ENCODE data around the gene SPATA46. TPM values are rescaled to one million over a fixed set of nuclear protein-coding genes. Genes with fewer than 3 reads are reported as not detected.

SPATA46 gene
- total RNA-seq, 2 donors from 2014 or later = 0.62 TPM; not detected in 1

GRCh38 chr1:162388083-162388594, 11.5 kb upstream of the SPATA46 start:
- TF ChIP-seq, protein P1, sequence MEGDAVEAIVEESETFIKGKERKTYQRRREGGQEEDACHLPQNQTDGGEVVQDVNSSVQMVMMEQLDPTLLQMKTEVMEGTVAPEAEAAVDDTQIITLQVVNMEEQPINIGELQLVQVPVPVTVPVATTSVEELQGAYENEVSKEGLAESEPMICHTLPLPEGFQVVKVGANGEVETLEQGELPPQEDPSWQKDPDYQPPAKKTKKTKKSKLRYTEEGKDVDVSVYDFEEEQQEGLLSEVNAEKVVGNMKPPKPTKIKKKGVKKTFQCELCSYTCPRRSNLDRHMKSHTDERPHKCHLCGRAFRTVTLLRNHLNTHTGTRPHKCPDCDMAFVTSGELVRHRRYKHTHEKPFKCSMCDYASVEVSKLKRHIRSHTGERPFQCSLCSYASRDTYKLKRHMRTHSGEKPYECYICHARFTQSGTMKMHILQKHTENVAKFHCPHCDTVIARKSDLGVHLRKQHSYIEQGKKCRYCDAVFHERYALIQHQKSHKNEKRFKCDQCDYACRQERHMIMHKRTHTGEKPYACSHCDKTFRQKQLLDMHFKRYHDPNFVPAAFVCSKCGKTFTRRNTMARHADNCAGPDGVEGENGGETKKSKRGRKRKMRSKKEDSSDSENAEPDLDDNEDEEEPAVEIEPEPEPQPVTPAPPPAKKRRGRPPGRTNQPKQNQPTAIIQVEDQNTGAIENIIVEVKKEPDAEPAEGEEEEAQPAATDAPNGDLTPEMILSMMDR (IDR thresholded peaks at IDR 0.05) = no peak
- no peak for TF ChIP-seq POLR2AphosphoS5 (IDR thresholded peaks at IDR 0.05)
- Histone ChIP-seq H3K36me3 (no peaks in the 10 kb centered on the region), H3K9me3 (no peaks in the 10 kb centered on the region), H3K4me1 (replicated peaks) (no peaks in the 10 kb centered on the region), H3K27me3 (replicated peaks; ENCODE audit: insufficient read depth) (no peaks in the 10 kb centered on the region), H3K27ac (no peak overlapping the region), H3K4me3 (no peak overlapping the region)
- 89% methylated on average over 8 of the region's 8 CpGs for WGBS
- no peak for DNase-seq (ENCODE audit: low spot score)
- intact Hi-C loops (cut with DNase I) = loop anchor here (2.0 kb wide), 1 partner anchor 333 kb away; no protein-coding TSS in a partner anchor

- Histone ChIP-seq H3K27ac (no peak overlapping the region), H3K36me3 (no peaks in the 10 kb centered on the region), H3K9me3 (no peaks in the 10 kb centered on the region), H3K4me1 (replicated peaks) (no peaks in the 10 kb centered on the region), H3K4me3 (no peak overlapping the region), H3K27me3 (replicated peaks; ENCODE audit: insufficient read depth) (no peaks in the 10 kb centered on the region)
- DNase-seq (ENCODE audit: low spot score) = no peak
- no peak for TF ChIP-seq POLR2AphosphoS5 (IDR thresholded peaks at IDR 0.05)
- TF ChIP-seq, protein P1 (IDR thresholded peaks at IDR 0.05) = no peak
- TF ChIP-seq POLR2A (IDR thresholded peaks at IDR 0.05) = no peak
- intact Hi-C loops (cut with DNase I) = loop anchor here (2.0 kb wide), 1 partner anchor 333 kb away; no protein-coding TSS in a partner anchor
- 75% methylated on average over 20 of the region's 20 CpGs for whole genome bisulfite sequencing
Measured at GRCh38 chr1:162387226-162388082, 10.8 kb upstream of the SPATA46 start.

GRCh38 chr1:162386292-162387225, 9.9 kb upstream of the SPATA46 start:
- Histone ChIP-seq H3K27me3 (replicated peaks; ENCODE audit: insufficient read depth) (no peaks in the 10 kb centered on the region), H3K36me3 (no peaks in the 10 kb centered on the region), H3K4me1 (replicated peaks) (no peaks in the 10 kb centered on the region), H3K4me3 (no peak overlapping the region), H3K9me3 (no peaks in the 10 kb centered on the region), H3K27ac (no peak overlapping the region)
- WGBS = 89% methylated on average over 8 of the region's 8 CpGs
- DNase-seq (ENCODE audit: low spot score) = no peak
- intact Hi-C loops (cut with DNase I) = no loop called here
- no peak for TF ChIP-seq POLR2AphosphoS5 (IDR thresholded peaks at IDR 0.05)

GRCh38 chr1:162385702-162386101, 9.0 kb upstream of the SPATA46 start:
- TF ChIP-seq POLR2AphosphoS5 (IDR thresholded peaks at IDR 0.05) (no peak), POLR2A (IDR thresholded peaks at IDR 0.05) (no peak)
- TF ChIP-seq, protein P1 (IDR thresholded peaks at IDR 0.05) = no peak
- Histone ChIP-seq H3K27ac (no peak overlapping the region), H3K36me3 (no peaks in the 10 kb centered on the region), H3K4me3 (no peak overlapping the region), H3K9me3 (no peaks in the 10 kb centered on the region), H3K27me3 (replicated peaks; ENCODE audit: insufficient read depth) (no peaks in the 10 kb centered on the region), H3K4me1 (replicated peaks) (no peaks in the 10 kb centered on the region)
- DNase-seq (ENCODE audit: low spot score) = no peak
- intact Hi-C loops (cut with DNase I) = no loop called here
- WGBS = 81% methylated on average over 3 of the region's 3 CpGs

DNA sequence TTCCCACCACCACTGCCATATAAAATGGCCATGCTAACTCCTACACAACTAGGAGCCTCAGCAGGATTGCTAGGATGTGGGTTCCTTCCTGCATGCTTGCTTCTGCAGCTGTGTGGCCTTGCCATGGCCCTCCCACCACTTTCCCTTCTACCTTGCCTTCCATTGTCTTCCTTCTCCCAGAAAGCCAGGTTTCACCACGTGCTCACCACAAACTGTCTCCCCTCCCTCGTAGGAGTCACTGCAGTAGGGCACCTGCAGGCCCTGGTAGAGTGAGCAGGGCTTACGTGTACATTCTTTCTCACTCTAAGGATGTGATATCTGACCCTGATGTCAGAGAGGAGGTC, 8.6 kb upstream of the SPATA46 start:
- 83% methylated on average over 3 of the region's 3 CpGs for WGBS
- Histone ChIP-seq H3K27ac (no peak overlapping the region), H3K9me3 (no peaks in the 10 kb centered on the region), H3K36me3 (no peaks in the 10 kb centered on the region), H3K4me3 (no peak overlapping the region), H3K27me3 (replicated peaks; ENCODE audit: insufficient read depth) (no peaks in the 10 kb centered on the region), H3K4me1 (replicated peaks) (no peaks in the 10 kb centered on the region)
- intact Hi-C loops (cut with DNase I) = no loop called here
- TF ChIP-seq POLR2AphosphoS5 (IDR thresholded peaks at IDR 0.05) (no peak), POLR2A (IDR thresholded peaks at IDR 0.05) (no peak)
- TF ChIP-seq, protein P1 (IDR thresholded peaks at IDR 0.05) = no peak
- DNase-seq (ENCODE audit: low spot score) = no peak

All from prostate gland (tissue), 2 donors.